ENCODE results near the gene COASY. TPM values are rescaled to one million over a fixed set of nuclear protein-coding genes. Genes with fewer than 3 reads are reported as not detected.

The COASY gene
- total and polyA plus RNA-seq, 4 donors, result 25.9 to 93.2 (median 64.3) TPM

GRCh38 chr17:42553161-42553818, 8.7 kb upstream of the COASY start:
- DNase-seq, result no peak
- no peak for ATAC-seq (ENCODE audit: insufficient read depth, low FRiP score)
- peak overlapping the region in 1 of 2 donors; percentile 3 for H3K27ac ChIP-seq (ENCODE audit: low read depth in 1 of 2, low read length in 1 of 2)
- peaks cover 0 to 4% (median 0%) of the 10 kb centered on the region in 4 donors for H3K36me3 ChIP-seq (ENCODE audit: control insufficient read depth in 4 of 4, insufficient read depth in 4 of 4, low read length in 4 of 4)
- no peak for TF ChIP-seq CTCF (IDR thresholded peaks at IDR 0.05; ENCODE audit: control extremely low read depth, extremely low read depth)
- WGBS, 2 donors, result 79 to 87% methylated on average over 45 of the region's 45 CpGs
- no peaks in the 10 kb centered on the region for H3K9me3 ChIP-seq (ENCODE audit: control insufficient read depth in 4 of 4, insufficient read depth in 3 of 4, low read length in 3 of 4)
- H3K4me3 ChIP-seq, result no peak overlapping the region
- H3K27me3 ChIP-seq (ENCODE audit: control insufficient read depth in 3 of 3, insufficient read depth in 3 of 3, low read length in 2 of 3), result no peaks in the 10 kb centered on the region
- H3K4me1 ChIP-seq (ENCODE audit: control insufficient read depth in 5 of 5, insufficient read depth in 5 of 5, low read length in 5 of 5), result peaks cover 0 to 18% (median 4%) of the 10 kb centered on the region in 5 donors
- no peak overlapping the region for H3K9ac ChIP-seq (ENCODE audit: insufficient read depth in 1 of 2, low read length in 2 of 2)

GRCh38 chr17:42553866-42554249, 8.1 kb upstream of the COASY start:
- Histone ChIP-seq H3K27me3 (ENCODE audit: control insufficient read depth in 3 of 3, insufficient read depth in 3 of 3, low read length in 2 of 3) (no peaks in the 10 kb centered on the region), H3K9ac (ENCODE audit: insufficient read depth in 1 of 2, low read length in 2 of 2) (peak overlapping the region; percentile 40 to 94), H3K4me1 (ENCODE audit: control insufficient read depth in 5 of 5, insufficient read depth in 5 of 5, low read length in 5 of 5) (peaks cover 0 to 18% (median 4%) of the 10 kb centered on the region in 5 donors), H3K36me3 (ENCODE audit: control insufficient read depth in 4 of 4, insufficient read depth in 4 of 4, low read length in 4 of 4) (peaks cover 0 to 4% (median 0%) of the 10 kb centered on the region in 4 donors), H3K9me3 (ENCODE audit: control insufficient read depth in 4 of 4, insufficient read depth in 3 of 4, low read length in 3 of 4) (no peaks in the 10 kb centered on the region), H3K4me3 (peak overlapping the region; percentile 92), H3K27ac (ENCODE audit: low read depth in 1 of 2, low read length in 1 of 2) (peak overlapping the region; percentile 86 to 92)
- ATAC-seq (ENCODE audit: insufficient read depth, low FRiP score) (no peak), DNase-seq (no peak)
- no peak for TF ChIP-seq CTCF (IDR thresholded peaks at IDR 0.05; ENCODE audit: control extremely low read depth, extremely low read depth)
- 47 to 56% methylated on average over 16 of the region's 16 CpGs for WGBS, 2 donors

- Histone ChIP-seq H3K4me3 (peak overlapping the region; percentile 92), H3K27me3 (ENCODE audit: control insufficient read depth in 3 of 3, insufficient read depth in 3 of 3, low read length in 2 of 3) (no peaks in the 10 kb centered on the region), H3K4me1 (ENCODE audit: control insufficient read depth in 5 of 5, insufficient read depth in 5 of 5, low read length in 5 of 5) (peaks cover 0 to 18% (median 4%) of the 10 kb centered on the region in 5 donors), H3K36me3 (ENCODE audit: control insufficient read depth in 4 of 4, insufficient read depth in 4 of 4, low read length in 4 of 4) (peaks cover 0 to 4% (median 0%) of the 10 kb centered on the region in 4 donors), H3K27ac (ENCODE audit: low read depth in 1 of 2, low read length in 1 of 2) (peak overlapping the region; percentile 86 to 92), H3K9me3 (ENCODE audit: control insufficient read depth in 4 of 4, insufficient read depth in 3 of 4, low read length in 3 of 4) (no peaks in the 10 kb centered on the region), H3K9ac (ENCODE audit: insufficient read depth in 1 of 2, low read length in 2 of 2) (peak overlapping the region; percentile 93 to 94)
- ATAC-seq (ENCODE audit: insufficient read depth, low FRiP score), result peak; percentile 90
- TF ChIP-seq CTCF (IDR thresholded peaks at IDR 0.05; ENCODE audit: control extremely low read depth, extremely low read depth), result no peak
- DNase-seq, result peak; percentile 92 to 94 (median 93)
- 1% methylated on average over 62 to 82 of the region's 82 CpGs for WGBS, 2 donors
Measured at GRCh38 chr17:42554250-42555121, 7.5 kb upstream of the COASY start.
